Neutrophil (primary cell): ENCODE results near the gene GPR39.

ENCODE experiments used
- H3K27ac ChIP-seq: fragments of 200-600 bp; sonication (generic); 2 replicates; pipeline ENCODE4 v1.5.1; 2016; ENCODE audit warnings: mild to moderate bottlenecking, moderate library complexity
- H3K27me3 ChIP-seq: fragments of 200-600 bp; sonication (generic); 2 replicates; pipeline ENCODE4 v1.6.0; 2016; ENCODE audit warnings: mild to moderate bottlenecking
- H3K36me3 ChIP-seq: fragments of 200-600 bp; sonication (generic); 2 replicates; pipeline ENCODE4 v1.5.1; 2017
- H3K4me1 ChIP-seq, 2 experiments: fragments of 200-600 bp in 1 of 2; sonication (generic) in 1 of 2; 1 replicate in 1 of 2; 2 replicates in 1 of 2; pipeline versions ENCODE4 v1.5.1 to v1.6.1; 2013 to 2016; ENCODE audit warnings: low read depth in 1 of 2, low read length in 1 of 2, mild to moderate bottlenecking in 1 of 2, moderate library complexity in 1 of 2; ENCODE audit not compliant: control insufficient read depth in 1 of 2, insufficient read depth in 1 of 2
- H3K4me3 ChIP-seq, 2 experiments: fragments of 200-600 bp in 1 of 2; sonication (generic) in 1 of 2; 1 replicate in 1 of 2; 2 replicates in 1 of 2; pipeline ENCODE4 v1.5.1; 2013 to 2016; ENCODE audit warnings: low read depth in 1 of 2, low read length in 1 of 2, mild to moderate bottlenecking in 1 of 2, moderate library complexity in 1 of 2
- H3K9me3 ChIP-seq: fragments of 200-600 bp; sonication (generic); 2 replicates; pipeline ENCODE4 v1.5.1; 2016
- CTCF ChIP-seq: fragments of 200-600 bp; sonication (generic); IDR thresholded peaks from 2 replicates; pipeline ENCODE4 v1.5.1; 2016; ENCODE audit warnings: antibody characterized with exemption

The GPR39 gene

GRCh38 chr2:132374551-132374950 lies 42.1 kb upstream of the GPR39 start:
- no peak for TF ChIP-seq CTCF
- H3K36me3 ChIP-seq = no peaks in the 10 kb centered on the region
- H3K4me3 ChIP-seq = no peak overlapping the region
- H3K27me3 ChIP-seq = no peaks in the 10 kb centered on the region
- no peaks in the 10 kb centered on the region for H3K9me3 ChIP-seq
- H3K4me1 ChIP-seq = no peaks in the 10 kb centered on the region
- H3K27ac ChIP-seq = no peak overlapping the region

GRCh38 chr2:132374961-132375360 lies 41.6 kb upstream of the GPR39 start:
- Histone ChIP-seq H3K27me3 (no peaks in the 10 kb centered on the region), H3K36me3 (no peaks in the 10 kb centered on the region), H3K9me3 (no peaks in the 10 kb centered on the region), H3K4me1 (no peaks in the 10 kb centered on the region), H3K27ac (no peak overlapping the region), H3K4me3 (no peak overlapping the region)
- no peak for TF ChIP-seq CTCF

GRCh38 chr2:132381376-132381775 lies 35.2 kb upstream of the GPR39 start:
- TF ChIP-seq CTCF = no peak
- H3K4me1 ChIP-seq = no peaks in the 10 kb centered on the region

GRCh38 chr2:132383956-132384355 lies 32.6 kb upstream of the GPR39 start:
- H3K27me3 ChIP-seq = no peaks in the 10 kb centered on the region
- no peaks in the 10 kb centered on the region for H3K9me3 ChIP-seq
- TF ChIP-seq CTCF = no peak

More at GRCh38 chr2:132381376-132381775, 35.2 kb upstream of the GPR39 start:
- H3K4me3 ChIP-seq = no peak overlapping the region
- no peaks in the 10 kb centered on the region for H3K36me3 ChIP-seq
- H3K9me3 ChIP-seq = no peaks in the 10 kb centered on the region
- no peaks in the 10 kb centered on the region for H3K27me3 ChIP-seq
- H3K27ac ChIP-seq = no peak overlapping the region

GRCh38 chr2:132384491-132385151 lies 32.0 kb upstream of the GPR39 start:
- no peaks in the 10 kb centered on the region for H3K36me3 ChIP-seq
- no peak for TF ChIP-seq CTCF
- no peaks in the 10 kb centered on the region for H3K9me3 ChIP-seq
- no peak overlapping the region for H3K27ac ChIP-seq
- H3K4me3 ChIP-seq = no peak overlapping the region
- no peaks in the 10 kb centered on the region for H3K4me1 ChIP-seq
- no peaks in the 10 kb centered on the region for H3K27me3 ChIP-seq

More at GRCh38 chr2:132383956-132384355, 32.6 kb upstream of the GPR39 start:
- Histone ChIP-seq H3K4me3 (no peak overlapping the region), H3K27ac (no peak overlapping the region), H3K4me1 (no peaks in the 10 kb centered on the region), H3K36me3 (no peaks in the 10 kb centered on the region)
